ENCODE measurements around the gene ADRA2C.

Gene ADRA2C

GRCh38 chr4:3787489-3788365 is 21.5 kb downstream of the ADRA2C start:
- Histone ChIP-seq H2AFZ (ENCODE audit: low read length) (no peak overlapping the region), H3K27ac (ENCODE audit: low read depth, low read length, poor library complexity, severe bottlenecking) (no peak overlapping the region), H3K4me3 (ENCODE audit: low read depth, low read length, poor library complexity, severe bottlenecking) (no peak overlapping the region), H3K36me3 (ENCODE audit: insufficient read depth, low read length) (no peaks in the 10 kb centered on the region), H4K20me1 (ENCODE audit: insufficient read depth, low read length) (no peaks in the 10 kb centered on the region), H3K4me2 (ENCODE audit: low read length) (no peak overlapping the region), H3K9me3 (ENCODE audit: low read length) (no peaks in the 10 kb centered on the region), H3K4me1 (ENCODE audit: insufficient read depth, low read length, severe bottlenecking) (no peaks in the 10 kb centered on the region), H3F3A (ENCODE audit: insufficient read depth, low read length) (no peaks in the 10 kb centered on the region), H3K9ac (ENCODE audit: low read length) (no peak overlapping the region), H3K9me2 (ENCODE audit: low read depth, low read length) (no peaks in the 10 kb centered on the region), H3K27me3 (ENCODE audit: insufficient read depth, low read length) (no peaks in the 10 kb centered on the region), H3K79me2 (ENCODE audit: insufficient read depth, low read length) (no peaks in the 10 kb centered on the region)
- TF ChIP-seq EZH2 (IDR thresholded peaks at IDR 0.05; ENCODE audit: borderline replicate concordance, low read length) (no peak), CTCF (IDR thresholded peaks at IDR 0.05; ENCODE audit: low read length) (no peak)

GRCh38 chr4:3788366-3788660 is 22.1 kb downstream of the ADRA2C start:
- Histone ChIP-seq H3K9ac (ENCODE audit: low read length) (no peak overlapping the region), H3K36me3 (ENCODE audit: insufficient read depth, low read length) (no peaks in the 10 kb centered on the region), H3K27me3 (ENCODE audit: insufficient read depth, low read length) (no peaks in the 10 kb centered on the region), H3F3A (ENCODE audit: insufficient read depth, low read length) (no peaks in the 10 kb centered on the region), H4K20me1 (ENCODE audit: insufficient read depth, low read length) (no peaks in the 10 kb centered on the region), H3K4me3 (ENCODE audit: low read depth, low read length, poor library complexity, severe bottlenecking) (no peak overlapping the region), H3K27ac (ENCODE audit: low read depth, low read length, poor library complexity, severe bottlenecking) (no peak overlapping the region), H2AFZ (ENCODE audit: low read length) (no peak overlapping the region), H3K9me3 (ENCODE audit: low read length) (no peaks in the 10 kb centered on the region), H3K4me2 (ENCODE audit: low read length) (no peak overlapping the region), H3K79me2 (ENCODE audit: insufficient read depth, low read length) (no peaks in the 10 kb centered on the region), H3K4me1 (ENCODE audit: insufficient read depth, low read length, severe bottlenecking) (no peaks in the 10 kb centered on the region), H3K9me2 (ENCODE audit: low read depth, low read length) (no peaks in the 10 kb centered on the region)
- no peak for TF ChIP-seq CTCF (IDR thresholded peaks at IDR 0.05; ENCODE audit: low read length)
- TF ChIP-seq EZH2 (IDR thresholded peaks at IDR 0.05; ENCODE audit: borderline replicate concordance, low read length) = no peak

- no peaks in the 10 kb centered on the region for H3F3A ChIP-seq (ENCODE audit: insufficient read depth, low read length)
- H2AFZ ChIP-seq (ENCODE audit: low read length) = no peak overlapping the region
- H3K9ac ChIP-seq (ENCODE audit: low read length) = no peak overlapping the region
- no peaks in the 10 kb centered on the region for H3K9me2 ChIP-seq (ENCODE audit: low read depth, low read length)
- H3K27ac ChIP-seq (ENCODE audit: low read depth, low read length, poor library complexity, severe bottlenecking) = no peak overlapping the region
- no peak overlapping the region for H3K4me2 ChIP-seq (ENCODE audit: low read length)
- H3K9me3 ChIP-seq (ENCODE audit: low read length) = no peaks in the 10 kb centered on the region
- TF ChIP-seq EZH2 (IDR thresholded peaks at IDR 0.05; ENCODE audit: borderline replicate concordance, low read length) = no peak
- no peak for TF ChIP-seq CTCF (IDR thresholded peaks at IDR 0.05; ENCODE audit: low read length)
- no peaks in the 10 kb centered on the region for H3K4me1 ChIP-seq (ENCODE audit: insufficient read depth, low read length, severe bottlenecking)
- H3K79me2 ChIP-seq (ENCODE audit: insufficient read depth, low read length) = no peaks in the 10 kb centered on the region
- no peak overlapping the region for H3K4me3 ChIP-seq (ENCODE audit: low read depth, low read length, poor library complexity, severe bottlenecking)
- H4K20me1 ChIP-seq (ENCODE audit: insufficient read depth, low read length) = no peaks in the 10 kb centered on the region
- no peaks in the 10 kb centered on the region for H3K27me3 ChIP-seq (ENCODE audit: insufficient read depth, low read length)
- H3K36me3 ChIP-seq (ENCODE audit: insufficient read depth, low read length) = no peaks in the 10 kb centered on the region
Measured at GRCh38 chr4:3789587-3789986, 23.4 kb downstream of the ADRA2C start.

Data from OCI-LY1 (cell line).